ENCODE results near the gene AP3S1. TPM values are rescaled to one million over a fixed set of nuclear protein-coding genes. Genes with fewer than 3 reads are reported as not detected.
"Not testable (repeated sequence)": the region's sequence is repeated elsewhere in the genome, so short reads cannot be mapped to it uniquely, and the experiment has no call there.

AP3S1 gene
- total RNA-seq, 4 donors from 2014 or later: 34.9 to 115 (median 70.3) TPM

GRCh38 chr5:115872447-115872846 is 30.7 kb downstream of the AP3S1 start:
- H3K4me3 ChIP-seq: no peak overlapping the region
- DNase-seq (ENCODE audit: low spot score in 2 of 2): no peak
- H3K4me1 ChIP-seq: no peaks in the 10 kb centered on the region
- WGBS: 95% methylated on average over 2 of the region's 2 CpGs
- H3K27ac ChIP-seq: no peak overlapping the region
- no peak for TF ChIP-seq POLR2AphosphoS5 (IDR thresholded peaks at IDR 0.05)
- TF ChIP-seq EP300 (IDR thresholded peaks at IDR 0.05): no peak
- TF ChIP-seq POLR2A (IDR thresholded peaks at IDR 0.05): no peak
- TF ChIP-seq CTCF (IDR thresholded peaks at IDR 0.05): no peak
- H3K36me3 ChIP-seq: peaks cover 26% of the 10 kb centered on the region
- no peaks in the 10 kb centered on the region for H3K27me3 ChIP-seq
- H3K9me3 ChIP-seq: no peaks in the 10 kb centered on the region

GRCh38 chr5:115873392-115873791 is 31.7 kb downstream of the AP3S1 start:
- no peak overlapping the region for H3K27ac ChIP-seq
- TF ChIP-seq POLR2AphosphoS5 (IDR thresholded peaks at IDR 0.05) (no peak), EP300 (IDR thresholded peaks at IDR 0.05) (no peak), CTCF (IDR thresholded peaks at IDR 0.05) (no peak), POLR2A (IDR thresholded peaks at IDR 0.05) (no peak)

GRCh38 chr5:115875447-115875846 is 33.7 kb downstream of the AP3S1 start:
- Histone ChIP-seq H3K27me3 (no peaks in the 10 kb centered on the region), H3K27ac (no peak overlapping the region), H3K4me3 (no peak overlapping the region), H3K4me1 (no peaks in the 10 kb centered on the region), H3K36me3 (peaks cover 26% of the 10 kb centered on the region), H3K9me3 (no peaks in the 10 kb centered on the region)
- no peak for DNase-seq (ENCODE audit: low spot score in 2 of 2)
- WGBS: 87% methylated on average over 2 of the region's 2 CpGs
- TF ChIP-seq POLR2A (IDR thresholded peaks at IDR 0.05) (no peak), CTCF (IDR thresholded peaks at IDR 0.05) (no peak), EP300 (IDR thresholded peaks at IDR 0.05) (no peak), POLR2AphosphoS5 (IDR thresholded peaks at IDR 0.05) (no peak)

More at GRCh38 chr5:115873392-115873791, 31.7 kb downstream of the AP3S1 start:
- H3K36me3 ChIP-seq: peaks cover 28% of the 10 kb centered on the region
- WGBS: 92% methylated on average over 1 of the region's 1 CpG
- no peaks in the 10 kb centered on the region for H3K4me1 ChIP-seq
- H3K4me3 ChIP-seq: no peak overlapping the region
- DNase-seq (ENCODE audit: low spot score in 2 of 2): no peak
- H3K27me3 ChIP-seq: no peaks in the 10 kb centered on the region
- no peaks in the 10 kb centered on the region for H3K9me3 ChIP-seq

GRCh38 chr5:115877342-115877741 is 35.6 kb downstream of the AP3S1 start:
- H3K36me3 ChIP-seq: peaks cover 11% of the 10 kb centered on the region
- not testable (repeated sequence) for H3K9me3 ChIP-seq; H3K4me3 ChIP-seq; H3K4me1 ChIP-seq; H3K27me3 ChIP-seq; DNase-seq (ENCODE audit: low spot score in 2 of 2); H3K27ac ChIP-seq
- 94% methylated on average over 5 of the region's 5 CpGs for WGBS

GRCh38 chr5:115882434-115882833 is 40.7 kb downstream of the AP3S1 start:
- peaks cover 15% of the 10 kb centered on the region for H3K36me3 ChIP-seq
- H3K4me3 ChIP-seq; DNase-seq (ENCODE audit: low spot score in 2 of 2); H3K27ac ChIP-seq; H3K9me3 ChIP-seq; H3K4me1 ChIP-seq; H3K27me3 ChIP-seq: not testable (repeated sequence)
- 96% methylated on average over 2 of the region's 8 CpGs for WGBS

GRCh38 chr5:115884704-115885103 is 43.0 kb downstream of the AP3S1 start:
- WGBS: 95% methylated on average over 1 of the region's 1 CpG
- Histone ChIP-seq H3K27ac (no peak overlapping the region), H3K9me3 (no peaks in the 10 kb centered on the region), H3K36me3 (peaks cover 13% of the 10 kb centered on the region), H3K4me1 (no peaks in the 10 kb centered on the region), H3K27me3 (no peaks in the 10 kb centered on the region), H3K4me3 (no peak overlapping the region)
- no peak for TF ChIP-seq EP300 (IDR thresholded peaks at IDR 0.05)
- TF ChIP-seq CTCF (IDR thresholded peaks at IDR 0.05): no peak
- no peak for TF ChIP-seq POLR2AphosphoS5 (IDR thresholded peaks at IDR 0.05)
- no peak for TF ChIP-seq POLR2A (IDR thresholded peaks at IDR 0.05)
- DNase-seq (ENCODE audit: low spot score in 2 of 2): no peak

- H3K4me1 ChIP-seq; H3K9me3 ChIP-seq; H3K27me3 ChIP-seq; H3K4me3 ChIP-seq; H3K27ac ChIP-seq; DNase-seq (ENCODE audit: low spot score in 2 of 2): not testable (repeated sequence)
- WGBS: 89% methylated on average over 3 of the region's 3 CpGs
- peaks cover 13% of the 10 kb centered on the region for H3K36me3 ChIP-seq
Measured at GRCh38 chr5:115885208-115885607, 43.5 kb downstream of the AP3S1 start.
